Smooth muscle cell (in vitro differentiated cells): ENCODE data around the gene ULK2. TPM values are rescaled to one million over a fixed set of nuclear protein-coding genes. Genes with fewer than 3 reads are reported as not detected.

Source experiments
- DNase-seq: peaks from one replicate; lab custom pipeline; 2025; ENCODE audit not compliant: unreplicated experiment; lab: John Stamatoyannopoulos, UW
- H2AFZ ChIP-seq: fragments of 200-600 bp; sonication (generic); 2 replicates; pipeline ENCODE4 v1.6.0; 2016; ENCODE audit warnings: antibody characterized with exemption, low read depth, mild to moderate bottlenecking
- H3F3A ChIP-seq: fragments of 200-600 bp; sonication (generic); 2 replicates; pipeline ENCODE4 v1.6.0; 2017; ENCODE audit warnings: antibody characterized with exemption, low read depth
- H3K27ac ChIP-seq: fragments of 200-600 bp; sonication (generic); 2 replicates; pipeline ENCODE4 v1.5.1; 2016; ENCODE audit warnings: low read depth, mild to moderate bottlenecking
- H3K27me3 ChIP-seq: fragments of 200-600 bp; sonication (generic); 2 replicates; pipeline ENCODE4 v1.6.1; 2016; ENCODE audit warnings: low read depth, mild to moderate bottlenecking
- H3K36me3 ChIP-seq: fragments of 200-600 bp; sonication (generic); 2 replicates; pipeline ENCODE4 v1.5.1; 2016; ENCODE audit warnings: low read depth
- H3K4me1 ChIP-seq: fragments of 200-600 bp; sonication (generic); 2 replicates; pipeline ENCODE4 v1.5.1; 2016; ENCODE audit warnings: low read depth
- H3K4me2 ChIP-seq: fragments of 200-600 bp; sonication (generic); 2 replicates; pipeline ENCODE4 v1.6.0; 2016; ENCODE audit warnings: mild to moderate bottlenecking
- H3K4me3 ChIP-seq: fragments of 200-600 bp; sonication (generic); 2 replicates; pipeline ENCODE4 v1.5.1; 2016; ENCODE audit warnings: mild to moderate bottlenecking
- H3K79me2 ChIP-seq: fragments of 200-600 bp; sonication (generic); 2 replicates; pipeline ENCODE4 v1.6.0; 2016; ENCODE audit warnings: low read depth, mild to moderate bottlenecking
- H3K9ac ChIP-seq: fragments of 200-600 bp; sonication (generic); 2 replicates; pipeline ENCODE4 v1.6.0; 2016; ENCODE audit warnings: low read depth
- H3K9me3 ChIP-seq: fragments of 200-600 bp; sonication (generic); replicated peaks from 2 replicates; pipeline ENCODE4 v1.5.1; 2016; ENCODE audit warnings: low read depth
- H4K20me1 ChIP-seq: fragments of 200-600 bp; sonication (generic); 2 replicates; pipeline ENCODE4 v1.6.0; 2016; ENCODE audit warnings: low read depth
- whole genome bisulfite sequencing: methylation state at CpG from one replicate; pipeline ENCODE4 v1.1.7; 2016; ENCODE audit warnings: low lambda C conversion rate; 5-methylcytosine and 5-hydroxymethylcytosine counted together
- polyA plus RNA-seq: library from polyadenylated mRNA; unstranded; fragments of >200 nt; fragmentation: Nextera tagmentation; extraction: Ambion mirVana; gene quantifications from 2 replicates; pipeline ENCODE4 v1.2.1, GENCODE V29; 2016
- total RNA-seq: library from RNA; depleted of rRNA; stranded (reverse); fragments of >200 nt; gene quantifications from 2 replicates; pipeline ENCODE4 v1.2.3, GENCODE V29; 2014
- TF ChIP-seq, protein P1 (sequence below): fragments of 200-600 bp; sonication (generic); IDR thresholded peaks from 2 replicates; pipeline ENCODE4 v1.5.1; 2017; ENCODE audit warnings: borderline replicate concordance, mild to moderate bottlenecking, antibody characterized with exemption; ENCODE audit not compliant: insufficient read depth, poor library complexity, severe bottlenecking

The ULK2 gene
- total and polyA plus RNA-seq, 2 experiments from 2014 or later: 9.7 to 24.0 TPM

GRCh38 chr17:19731626-19732025 lies 136.1 kb downstream of the ULK2 start:
- Histone ChIP-seq H4K20me1 (no peaks in the 10 kb centered on the region), H3K9ac (no peak overlapping the region), H3K27ac (no peak overlapping the region), H3K4me3 (no peak overlapping the region), H3F3A (no peaks in the 10 kb centered on the region), H3K36me3 (no peaks in the 10 kb centered on the region), H3K9me3 (no peaks in the 10 kb centered on the region), H3K27me3 (no peaks in the 10 kb centered on the region), H3K79me2 (no peaks in the 10 kb centered on the region), H2AFZ (no peak overlapping the region), H3K4me2 (no peak overlapping the region), H3K4me1 (no peaks in the 10 kb centered on the region)
- WGBS: 92% methylated on average over 11 of the region's 11 CpGs
- DNase-seq: no peak
- TF ChIP-seq, protein P1, sequence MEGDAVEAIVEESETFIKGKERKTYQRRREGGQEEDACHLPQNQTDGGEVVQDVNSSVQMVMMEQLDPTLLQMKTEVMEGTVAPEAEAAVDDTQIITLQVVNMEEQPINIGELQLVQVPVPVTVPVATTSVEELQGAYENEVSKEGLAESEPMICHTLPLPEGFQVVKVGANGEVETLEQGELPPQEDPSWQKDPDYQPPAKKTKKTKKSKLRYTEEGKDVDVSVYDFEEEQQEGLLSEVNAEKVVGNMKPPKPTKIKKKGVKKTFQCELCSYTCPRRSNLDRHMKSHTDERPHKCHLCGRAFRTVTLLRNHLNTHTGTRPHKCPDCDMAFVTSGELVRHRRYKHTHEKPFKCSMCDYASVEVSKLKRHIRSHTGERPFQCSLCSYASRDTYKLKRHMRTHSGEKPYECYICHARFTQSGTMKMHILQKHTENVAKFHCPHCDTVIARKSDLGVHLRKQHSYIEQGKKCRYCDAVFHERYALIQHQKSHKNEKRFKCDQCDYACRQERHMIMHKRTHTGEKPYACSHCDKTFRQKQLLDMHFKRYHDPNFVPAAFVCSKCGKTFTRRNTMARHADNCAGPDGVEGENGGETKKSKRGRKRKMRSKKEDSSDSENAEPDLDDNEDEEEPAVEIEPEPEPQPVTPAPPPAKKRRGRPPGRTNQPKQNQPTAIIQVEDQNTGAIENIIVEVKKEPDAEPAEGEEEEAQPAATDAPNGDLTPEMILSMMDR: no peak

DNA sequence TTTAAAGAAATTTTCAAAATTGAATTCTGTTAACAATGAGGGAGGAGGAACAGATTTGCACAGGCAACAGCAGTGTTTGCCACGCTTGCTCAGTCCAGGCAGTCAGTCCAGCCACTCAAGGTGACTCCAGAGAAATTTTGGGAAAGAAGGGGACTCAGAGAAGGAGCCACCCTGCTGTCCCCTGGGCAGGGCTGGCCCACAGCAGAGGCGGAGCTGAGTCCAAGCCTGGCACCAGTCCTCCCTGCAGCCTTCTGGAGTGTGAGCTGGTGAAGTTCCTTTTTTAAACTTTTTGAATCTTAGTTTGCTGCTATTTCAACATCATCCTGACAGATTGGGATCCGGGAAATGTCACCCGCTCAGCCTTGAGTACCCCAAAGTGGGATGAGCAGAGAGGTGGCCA lies 136.9 kb downstream of the ULK2 start:
- Histone ChIP-seq H3K9ac (no peak overlapping the region), H4K20me1 (no peaks in the 10 kb centered on the region), H3K4me3 (no peak overlapping the region), H3K4me2 (no peak overlapping the region), H3K4me1 (no peaks in the 10 kb centered on the region), H3F3A (no peaks in the 10 kb centered on the region), H2AFZ (no peak overlapping the region), H3K27me3 (no peaks in the 10 kb centered on the region), H3K36me3 (no peaks in the 10 kb centered on the region), H3K9me3 (no peaks in the 10 kb centered on the region), H3K79me2 (no peaks in the 10 kb centered on the region), H3K27ac (no peak overlapping the region)
- no peak for DNase-seq
- TF ChIP-seq, protein P1: no peak
- 94% methylated on average over 4 of the region's 4 CpGs for WGBS

DNA sequence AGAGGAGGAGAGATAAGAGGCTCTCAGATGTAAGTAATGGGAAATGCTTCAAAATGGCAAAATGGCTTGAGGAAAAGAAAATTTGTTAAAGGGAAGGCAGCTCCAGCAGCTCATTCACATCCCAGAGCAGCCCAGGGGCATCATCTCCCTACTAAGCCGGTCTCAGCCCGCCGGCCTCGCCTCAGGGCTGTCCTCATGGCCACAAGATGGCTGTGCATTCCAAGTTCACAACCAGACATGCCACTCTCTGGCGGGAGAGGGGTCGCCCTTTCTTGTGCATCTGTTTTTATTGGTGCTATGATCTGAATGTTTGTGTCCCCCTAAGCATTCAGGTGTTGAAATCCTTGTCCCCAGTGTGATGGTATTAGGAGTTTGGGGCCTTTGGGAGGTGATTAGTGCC lies 137.8 kb downstream of the ULK2 start:
- Histone ChIP-seq H3K4me3 (no peak overlapping the region), H3K27ac (no peak overlapping the region), H3F3A (no peaks in the 10 kb centered on the region), H3K9ac (no peak overlapping the region), H4K20me1 (no peaks in the 10 kb centered on the region), H3K79me2 (no peaks in the 10 kb centered on the region), H3K9me3 (no peaks in the 10 kb centered on the region), H3K4me1 (no peaks in the 10 kb centered on the region), H3K27me3 (no peaks in the 10 kb centered on the region), H2AFZ (no peak overlapping the region), H3K36me3 (no peaks in the 10 kb centered on the region), H3K4me2 (no peak overlapping the region)
- 95% methylated on average over 6 of the region's 6 CpGs for WGBS
- DNase-seq: no peak
- TF ChIP-seq, protein P1: no peak

DNA sequence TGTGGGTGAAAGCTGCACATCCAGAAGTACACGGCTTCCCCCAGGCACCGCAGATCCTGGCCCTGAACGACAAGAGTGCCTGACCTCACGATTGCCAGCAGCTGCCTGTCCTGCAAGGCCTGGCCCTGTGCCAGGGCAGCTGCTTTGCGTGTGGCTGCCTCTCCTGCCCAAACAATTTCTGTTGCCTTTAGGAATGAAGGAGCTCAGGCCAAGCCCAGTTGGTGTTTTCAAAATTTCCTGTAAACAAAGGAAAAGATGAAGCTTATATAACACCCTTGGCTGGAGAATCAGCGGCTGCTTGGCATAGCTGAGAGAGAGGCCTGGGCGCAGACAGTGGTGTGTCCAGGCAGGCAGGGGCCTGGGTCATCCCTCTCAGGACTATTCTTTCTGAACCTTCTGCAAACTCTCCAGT lies 139.6 kb downstream of the ULK2 start:
- H3K9me3 ChIP-seq: no peaks in the 10 kb centered on the region
- no peak overlapping the region for H3K4me3 ChIP-seq
- peak overlapping the region; percentile 1 for H3K4me2 ChIP-seq
- TF ChIP-seq, protein P1: no peak
- H3F3A ChIP-seq: no peaks in the 10 kb centered on the region
- no peaks in the 10 kb centered on the region for H3K4me1 ChIP-seq
- H2AFZ ChIP-seq: no peak overlapping the region
- no peaks in the 10 kb centered on the region for H3K79me2 ChIP-seq
- DNase-seq: peak; percentile 23
- 33% methylated on average over 7 of the region's 7 CpGs for WGBS
- H3K27ac ChIP-seq: peak overlapping the region; percentile 60
- no peaks in the 10 kb centered on the region for H3K27me3 ChIP-seq
- H3K36me3 ChIP-seq: no peaks in the 10 kb centered on the region
- no peaks in the 10 kb centered on the region for H4K20me1 ChIP-seq
- H3K9ac ChIP-seq: no peak overlapping the region
